KMS-11 (cell line): ENCODE results near the gene ADD1.

Experiments
- H2AFZ ChIP-seq: fragments of 200-600 bp; sonication (generic); 2 replicates; pipeline ENCODE4 v1.6.1; 2016; ENCODE audit warnings: antibody characterized with exemption, mixed run types, low read depth
- H3K27ac ChIP-seq: fragments of 200-600 bp; sonication (generic); 2 replicates; pipeline ENCODE4 v1.6.1; 2016; ENCODE audit warnings: mild to moderate bottlenecking, mixed run types
- H3K27me3 ChIP-seq: fragments of 200-600 bp; sonication (generic); 2 replicates; pipeline ENCODE4 v1.6.1; 2017; ENCODE audit warnings: mild to moderate bottlenecking, low read depth, mixed run types, moderate library complexity; ENCODE audit not compliant: insufficient read depth
- H3K36me3 ChIP-seq: fragments of 200-600 bp; sonication (generic); 2 replicates; pipeline ENCODE4 v1.6.1; 2017; ENCODE audit warnings: mild to moderate bottlenecking, mixed run types; ENCODE audit not compliant: insufficient read depth
- H3K4me1 ChIP-seq: fragments of 200-600 bp; sonication (generic); 2 replicates; pipeline ENCODE4 v1.6.1; 2016; ENCODE audit warnings: mild to moderate bottlenecking, low read depth, mixed run types; ENCODE audit not compliant: poor library complexity, severe bottlenecking
- H3K4me2 ChIP-seq: fragments of 200-600 bp; sonication (generic); 2 replicates; pipeline ENCODE4 v1.7.0; 2016; ENCODE audit warnings: mild to moderate bottlenecking, mixed run types
- H3K4me3 ChIP-seq: fragments of 200-600 bp; sonication (generic); IDR thresholded peaks from 2 replicates; pipeline ENCODE4 v1.6.1; 2017; ENCODE audit warnings: low read depth, low read length, mixed read lengths; ENCODE audit not compliant: insufficient read depth
- H3K79me2 ChIP-seq: fragments of 200-600 bp; sonication (generic); 2 replicates; pipeline ENCODE4 v1.6.1; 2016; ENCODE audit warnings: low read depth, mixed run types; ENCODE audit not compliant: insufficient read depth
- H3K9ac ChIP-seq: fragments of 200-600 bp; sonication (generic); 2 replicates; pipeline ENCODE4 v1.6.1; 2016; ENCODE audit warnings: mild to moderate bottlenecking, mixed run types
- H4K20me1 ChIP-seq: fragments of 200-600 bp; sonication (generic); 2 replicates; pipeline ENCODE4 v1.6.1; 2016; ENCODE audit warnings: mild to moderate bottlenecking, mixed run types; ENCODE audit not compliant: insufficient read depth
- CTCF ChIP-seq: fragments of 200-600 bp; sonication (generic); conservative IDR thresholded peaks from 2 replicates; pipeline ENCODE4 v1.6.1; 2017; ENCODE audit warnings: low read depth, mild to moderate bottlenecking, antibody characterized with exemption, low read length, moderate library complexity, mixed read lengths

The ADD1 gene

GRCh38 chr4:2939383-2940243 lies 96.0 kb downstream of the ADD1 start:
- H3K4me1 ChIP-seq: peaks cover 5% of the 10 kb centered on the region
- no peak overlapping the region for H3K27ac ChIP-seq
- no peak overlapping the region for H3K4me3 ChIP-seq
- TF ChIP-seq CTCF: no peak
- H4K20me1 ChIP-seq: no peaks in the 10 kb centered on the region
- H3K27me3 ChIP-seq: no peaks in the 10 kb centered on the region
- no peaks in the 10 kb centered on the region for H3K79me2 ChIP-seq
- no peak overlapping the region for H2AFZ ChIP-seq
- H3K4me2 ChIP-seq: no peak overlapping the region
- no peak overlapping the region for H3K9ac ChIP-seq
- no peaks in the 10 kb centered on the region for H3K36me3 ChIP-seq

- Histone ChIP-seq H3K27ac (no peak overlapping the region), H3K36me3 (no peaks in the 10 kb centered on the region), H3K4me3 (no peak overlapping the region), H2AFZ (no peak overlapping the region), H3K27me3 (no peaks in the 10 kb centered on the region), H3K79me2 (no peaks in the 10 kb centered on the region), H3K4me2 (no peak overlapping the region), H3K4me1 (peaks cover 5% of the 10 kb centered on the region), H4K20me1 (no peaks in the 10 kb centered on the region), H3K9ac (no peak overlapping the region)
- TF ChIP-seq CTCF: no peak
Observed at GRCh38 chr4:2940267-2941137, 96.9 kb downstream of the ADD1 start.

- no peak for TF ChIP-seq CTCF
- Histone ChIP-seq H4K20me1 (no peaks in the 10 kb centered on the region), H3K9ac (no peak overlapping the region), H3K27ac (no peak overlapping the region), H3K4me2 (no peak overlapping the region), H3K36me3 (no peaks in the 10 kb centered on the region; the same call in 1 of the 2 replicates), H3K4me1 (no peaks in the 10 kb centered on the region), H3K79me2 (no peaks in the 10 kb centered on the region), H3K4me3 (no peak overlapping the region), H3K27me3 (no peaks in the 10 kb centered on the region), H2AFZ (no peak overlapping the region)
Observed at GRCh38 chr4:2941138-2942036, 97.7 kb downstream of the ADD1 start.

- no peak overlapping the region for H3K4me3 ChIP-seq
- no peak overlapping the region for H3K4me2 ChIP-seq
- no peaks in the 10 kb centered on the region; the same call in 1 of the 2 replicates for H3K36me3 ChIP-seq
- no peak overlapping the region for H3K27ac ChIP-seq
- no peaks in the 10 kb centered on the region for H4K20me1 ChIP-seq
- H2AFZ ChIP-seq: no peak overlapping the region
- no peak for TF ChIP-seq CTCF
- H3K79me2 ChIP-seq: no peaks in the 10 kb centered on the region
- H3K9ac ChIP-seq: no peak overlapping the region
- H3K4me1 ChIP-seq: no peaks in the 10 kb centered on the region
- H3K27me3 ChIP-seq: no peaks in the 10 kb centered on the region
Observed at GRCh38 chr4:2942037-2942531, 98.4 kb downstream of the ADD1 start.
